Anterior cingulate cortex (tissue), 58 donors: ENCODE results near the gene COMMD6.
"Not testable (repeated sequence)": the region's sequence is repeated elsewhere in the genome, so short reads cannot be mapped to it uniquely, and the experiment has no call there.

Experiments used
- DNase-seq, 58 donors: peaks; one replicate each; lab custom pipeline; 2025; lab: John Stamatoyannopoulos, UW

The COMMD6 gene

DNA sequence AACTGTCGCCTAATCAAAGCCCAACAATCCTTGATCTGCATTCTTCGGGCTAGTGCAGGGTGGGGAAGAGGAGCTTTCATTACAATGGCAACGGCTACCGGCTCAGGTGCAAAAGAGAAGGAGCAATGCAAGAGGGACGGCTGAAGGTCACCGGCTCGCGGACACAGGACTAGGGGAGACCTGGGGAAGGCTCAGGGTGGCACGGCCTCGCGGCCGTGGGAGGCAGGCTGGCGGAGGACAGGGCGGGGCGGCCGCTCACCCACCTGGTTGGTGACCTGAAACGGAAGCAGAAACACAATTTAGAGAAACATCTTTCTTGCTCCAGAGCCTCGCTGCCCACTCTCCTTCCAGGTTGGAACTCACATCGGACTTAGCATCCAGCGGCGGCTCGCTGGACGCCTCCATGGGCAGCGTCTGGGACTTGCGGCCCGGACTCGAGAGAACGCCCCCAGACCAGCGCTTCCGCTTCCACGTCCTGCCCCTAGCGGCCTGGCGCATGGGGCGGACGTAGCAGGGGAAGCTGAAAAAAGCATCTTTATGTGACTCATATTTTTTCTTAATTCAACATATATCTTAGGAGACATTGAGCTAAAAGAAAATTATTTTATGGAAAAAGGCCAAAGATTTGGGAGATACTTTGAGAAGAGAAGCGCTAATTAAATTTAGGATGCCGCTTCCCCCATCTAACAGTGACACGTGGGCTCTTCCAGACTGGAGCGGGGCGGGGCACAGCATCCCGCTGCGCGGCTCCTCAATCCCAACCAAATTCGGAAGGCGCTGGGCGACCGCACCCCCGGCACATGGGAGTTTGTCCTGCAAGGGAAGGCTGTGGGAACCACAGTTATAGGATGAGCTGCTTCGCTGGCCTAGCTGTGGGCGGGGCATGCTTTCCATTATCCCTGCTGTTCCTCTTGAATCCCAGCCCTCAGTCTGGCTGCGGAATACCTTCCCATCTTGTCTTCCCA, at the start of gene COMMD6:
Gene COMMD6 (minus strand): TSS at position 441 of the 965 bp plus-strand sequence. CDS start 36 bp downstream, at position 405.
- peak in 57 of 58 donors; percentile 21 to 82 (median 64) for DNase-seq

- no peak for DNase-seq
These were observed 47.5 kb upstream of the COMMD6 start for GRCh38 chr13:75585153-75585552.

DNA sequence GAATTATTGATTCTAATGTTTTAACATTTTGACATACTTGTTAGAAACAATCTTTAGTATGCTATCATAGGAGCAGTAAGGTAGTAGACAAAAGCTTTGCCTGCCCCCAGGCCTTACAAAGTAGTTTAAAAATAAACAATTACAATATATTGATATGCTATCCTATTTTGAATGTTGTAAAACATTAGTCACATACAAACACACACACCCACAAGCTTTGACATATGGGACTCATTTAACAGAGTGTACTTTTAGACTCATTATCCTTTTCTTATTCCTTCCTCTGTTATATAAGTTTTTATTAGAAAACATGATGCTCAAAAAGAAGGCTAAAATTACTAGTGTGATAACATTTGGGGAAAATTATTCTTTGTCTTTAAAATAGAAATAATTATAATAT, 45.5 kb upstream of the COMMD6 start:
- DNase-seq: no peak

DNA sequence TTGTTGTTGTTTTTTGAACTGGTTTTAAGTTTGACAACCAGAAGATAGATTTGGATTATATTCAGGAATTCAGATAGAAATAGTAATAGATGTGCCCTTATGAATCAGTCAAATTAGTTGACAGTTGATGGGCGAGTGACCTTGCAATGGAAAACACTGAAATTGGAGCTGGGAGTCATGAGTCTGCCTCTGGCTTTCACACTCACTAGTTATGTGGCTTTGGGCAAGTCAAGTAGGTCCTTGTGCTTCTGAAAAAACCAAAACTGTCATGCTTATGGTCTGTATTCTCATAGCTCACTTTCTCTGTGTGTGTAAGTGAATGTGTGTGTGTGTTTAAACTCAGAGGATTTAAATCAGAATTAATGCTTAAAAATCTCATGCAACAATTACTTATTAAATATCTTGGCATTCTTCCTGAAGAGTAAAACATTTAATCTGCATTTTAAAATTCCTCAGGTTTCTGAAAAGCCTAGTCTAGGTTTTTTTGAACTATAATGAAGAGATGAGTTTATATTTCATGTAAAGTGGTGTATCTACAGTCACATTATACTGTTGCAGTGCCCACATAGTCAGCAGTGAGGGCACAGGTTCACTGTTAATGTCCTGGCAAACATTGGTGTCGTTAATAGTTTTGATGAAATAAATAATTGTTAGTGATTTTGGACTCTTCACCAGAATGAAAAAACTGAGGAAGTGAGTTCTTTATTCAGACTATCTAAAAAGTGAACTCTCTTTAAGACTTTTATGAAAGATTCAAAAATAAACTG, 44.4 kb upstream of the COMMD6 start:
- DNase-seq: no peak

DNA sequence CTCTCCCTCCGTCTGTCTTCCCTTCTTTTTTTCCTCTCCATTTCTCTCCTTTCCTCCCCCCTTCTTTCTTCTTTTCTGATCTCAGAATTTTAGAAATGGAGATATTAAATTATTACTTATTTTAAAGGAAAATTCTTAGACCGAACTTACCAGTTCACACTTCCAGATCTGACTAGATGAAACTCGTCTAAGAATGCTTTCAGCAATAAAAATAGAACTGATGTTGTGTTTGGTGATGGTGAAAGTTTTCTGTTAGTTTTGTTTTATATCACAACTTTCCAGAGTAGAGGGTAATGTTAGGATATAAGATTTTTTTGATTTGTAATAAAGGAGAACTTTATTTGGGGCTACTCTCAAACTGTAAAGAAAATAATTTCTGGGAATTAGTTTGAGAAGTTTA, 41.9 kb upstream of the COMMD6 start:
- no peak for DNase-seq

DNA sequence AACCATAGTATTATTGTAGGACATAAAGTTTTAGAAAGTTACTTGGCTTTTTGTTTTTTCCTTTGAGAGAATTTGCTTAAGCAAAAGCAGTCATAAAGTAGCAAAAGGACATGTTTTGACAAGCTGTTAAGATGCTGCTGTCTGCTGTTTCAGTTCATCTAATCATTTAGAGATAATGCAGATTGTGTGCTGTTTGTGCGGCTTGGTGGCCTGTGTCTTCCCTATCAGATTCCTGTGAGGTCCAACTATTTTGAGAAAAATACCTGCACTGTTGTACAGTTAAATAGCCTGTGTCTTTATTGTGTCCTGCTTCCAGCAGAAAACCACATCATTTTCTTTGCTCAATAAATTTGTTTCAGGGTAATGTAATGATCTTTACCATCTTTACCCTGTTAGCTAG, 31.9 kb upstream of the COMMD6 start:
- no peak for DNase-seq

- DNase-seq: peak in 1 of 58 donors; percentile 7
These were observed 29.0 kb upstream of the COMMD6 start for GRCh38 chr13:75566658-75567057.

GRCh38 chr13:75558145-75558840, 20.7 kb upstream of the COMMD6 start:
- no peak for DNase-seq

GRCh38 chr13:75556961-75557360, 19.3 kb upstream of the COMMD6 start:
- DNase-seq: no peak

GRCh38 chr13:75555836-75556235, 18.2 kb upstream of the COMMD6 start:
- no peak for DNase-seq

- DNase-seq: no peak
These were observed 17.3 kb upstream of the COMMD6 start for GRCh38 chr13:75554981-75555380.

GRCh38 chr13:75554464-75554863, 16.8 kb upstream of the COMMD6 start:
- DNase-seq: no peak

- peak in 2 of 58 donors; percentile 7 for DNase-seq
These were observed 12.5 kb upstream of the COMMD6 start for GRCh38 chr13:75550159-75550567.

DNA sequence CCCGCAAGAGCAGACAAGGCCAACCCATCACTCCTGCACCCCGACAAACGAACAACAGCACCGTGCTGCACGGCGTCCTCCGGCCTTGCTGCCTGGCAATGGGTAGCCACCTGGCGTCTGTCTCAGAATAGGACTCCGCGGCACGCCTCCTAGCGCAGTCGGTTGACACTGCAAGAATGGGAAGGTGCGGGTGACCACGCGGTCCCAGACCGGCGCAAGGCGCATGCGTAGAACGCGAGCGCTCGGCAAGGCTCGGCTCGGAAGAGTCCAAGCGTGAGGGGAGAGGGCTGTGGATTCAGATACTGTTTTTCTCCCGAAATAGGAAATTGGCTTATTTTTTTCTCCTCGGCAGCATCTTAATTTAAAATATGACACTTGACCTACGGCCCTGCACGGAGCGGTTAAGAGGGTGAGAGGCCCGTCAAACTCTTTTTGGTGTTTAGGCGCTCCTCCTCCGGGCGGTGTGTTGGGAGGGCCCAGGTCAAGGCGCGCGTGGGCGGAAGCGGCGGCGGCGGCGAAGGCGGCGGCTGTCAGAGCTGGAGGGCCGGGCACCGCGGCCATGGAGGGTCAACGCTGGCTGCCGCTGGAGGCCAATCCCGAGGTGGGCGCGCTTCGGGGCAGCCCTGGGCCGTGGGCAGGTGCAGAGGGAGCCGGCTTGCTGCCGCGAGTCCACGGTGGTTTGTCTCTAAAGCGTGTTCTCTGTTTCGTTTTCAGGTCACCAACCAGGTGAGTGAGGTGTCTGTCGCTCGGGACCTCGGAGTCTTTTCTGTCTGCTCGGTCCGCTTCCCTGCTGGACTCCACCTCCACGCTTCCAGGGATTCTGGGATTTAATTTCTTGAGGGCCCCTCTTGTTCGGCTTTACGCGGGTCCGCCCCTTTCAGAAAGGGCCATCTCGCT, 11.9 kb upstream of the COMMD6 start, which contains the start of gene UCHL3:
Gene UCHL3 (plus strand): TSS at position 530 of the 897 bp plus-strand sequence. CDS start 30 bp downstream, at position 560.
- peak; percentile 40 to 97 (median 92) for DNase-seq

DNA sequence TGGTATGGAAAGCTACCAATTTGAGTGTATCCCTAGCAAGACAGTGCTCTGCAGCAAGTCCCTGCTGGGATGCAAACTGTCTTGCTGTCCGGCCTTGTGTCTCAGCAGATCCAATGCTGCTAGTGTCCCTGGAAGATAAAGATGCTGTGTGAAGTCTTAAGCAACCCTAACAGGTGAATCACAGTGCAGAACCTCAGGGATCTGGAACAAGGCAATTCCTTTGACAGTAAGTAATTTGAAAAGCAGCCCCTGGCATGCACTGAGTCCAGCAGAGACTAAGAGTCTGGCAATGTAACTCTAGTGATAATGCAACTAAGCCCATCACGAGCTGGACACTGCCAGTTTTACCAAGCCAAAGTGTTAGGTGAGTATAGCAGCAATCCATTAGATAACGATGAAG, 10.3 kb upstream of the COMMD6 start:
- DNase-seq: no peak

DNA sequence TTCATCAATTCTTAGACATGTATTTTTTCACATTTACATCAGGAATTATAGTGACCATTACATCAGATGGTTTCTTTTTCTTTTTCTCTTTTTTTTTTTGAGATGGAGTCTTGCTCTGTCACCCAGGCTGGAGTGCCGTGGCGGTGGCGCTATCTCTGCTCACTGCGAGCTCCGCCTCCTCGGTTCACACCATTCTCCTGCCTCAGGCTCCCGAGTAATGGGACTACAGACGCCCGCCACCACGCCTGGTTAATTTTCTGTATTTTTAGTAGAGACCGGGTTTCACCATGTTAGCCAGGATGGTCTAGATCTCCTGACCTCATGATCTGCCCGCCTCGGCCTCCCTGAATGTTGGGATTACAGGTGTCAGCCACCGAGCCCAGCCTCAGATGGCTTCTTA, 7.7 kb upstream of the COMMD6 start:
- DNase-seq: not testable (repeated sequence)

DNA sequence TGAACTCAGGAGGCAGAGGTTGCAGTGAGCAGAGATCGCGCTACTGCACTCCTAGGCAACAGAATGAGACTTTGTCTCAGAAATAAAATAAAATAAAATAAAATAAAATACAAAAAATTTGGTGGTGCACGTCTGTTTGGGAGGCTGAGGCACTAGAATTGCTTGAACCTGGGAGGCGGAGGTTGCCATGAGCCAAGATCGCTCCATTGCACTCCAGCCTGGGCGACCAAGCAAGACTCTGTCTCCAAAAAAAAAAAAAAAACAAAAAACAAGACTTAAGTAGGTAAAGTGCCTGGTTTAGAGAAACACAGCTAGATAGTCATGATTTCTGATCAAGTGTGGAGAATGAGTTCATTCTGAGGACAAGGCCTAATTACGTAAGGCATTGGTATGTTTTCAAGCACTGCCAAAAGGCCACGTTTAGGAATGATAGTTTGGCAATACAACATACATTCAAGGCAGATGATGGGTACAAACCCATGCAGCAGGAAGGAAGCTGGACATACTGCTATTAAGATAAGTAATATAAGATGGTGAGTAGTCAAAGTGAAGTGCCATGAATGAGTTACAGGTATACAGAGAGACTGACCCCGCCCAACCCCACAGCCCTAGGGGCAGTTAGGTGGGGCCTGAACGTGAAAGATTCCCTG, 7.2 kb upstream of the COMMD6 start:
- DNase-seq: no peak

GRCh38 chr13:75541961-75542360, 4.3 kb upstream of the COMMD6 start:
- no peak for DNase-seq

GRCh38 chr13:75541287-75541686, 3.6 kb upstream of the COMMD6 start:
- DNase-seq: peak in 2 of 58 donors; percentile 6 to 33
